MCF 10A (cell line): ENCODE measurements around the gene GABRG2. TPM values are rescaled to one million over a fixed set of nuclear protein-coding genes. Genes with fewer than 3 reads are reported as not detected.

Source experiments
- BruUV-seq: library from RNA; stranded (reverse); fragments of 400-500 nt; replicated peaks from 2 replicates; lab custom pipeline; 2021; lab: Mats Ljungman, UMichigan
- CTCF ChIA-PET: fragments of 300-600 bp; sonication (Branson Sonifier 250); formaldehyde crosslinking; extraction: SDS; loops from one replicate; lab custom pipeline; 2021; ENCODE audit warnings: antibody characterized with exemption, inconsistent platforms; lab: Yijun Ruan, JAX
- POLR2A ChIA-PET: fragments of 300-600, 350-650 bp; sonication (Branson Sonifier 250); formaldehyde crosslinking; extraction: SDS; loops from one replicate; lab custom pipeline; 2020; ENCODE audit warnings: antibody characterized with exemption, inconsistent platforms; lab: Yijun Ruan, JAX
- DNase-seq: peaks from one replicate; pipeline ENCODE4 v3.0.0-alpha.2; 2018; ENCODE audit not compliant: unreplicated experiment
- H3K27ac Mint-ChIP-seq: one replicate; pipeline ENCODE4 v1.8.0; 2022; ENCODE audit warnings: mild to moderate bottlenecking, low read depth, mixed read lengths; ENCODE audit not compliant: unreplicated experiment
- H3K27me3 Mint-ChIP-seq: one replicate; pipeline ENCODE4 v1.8.0; 2022; ENCODE audit warnings: mixed read lengths; ENCODE audit not compliant: insufficient read depth, unreplicated experiment
- H3K36me3 Mint-ChIP-seq: one replicate; pipeline ENCODE4 v1.8.0; 2022; ENCODE audit warnings: mild to moderate bottlenecking, moderate library complexity, mixed read lengths; ENCODE audit not compliant: insufficient read depth, unreplicated experiment
- H3K4me1 Mint-ChIP-seq: one replicate; pipeline ENCODE4 v1.8.0; 2022; ENCODE audit warnings: mixed read lengths; ENCODE audit not compliant: insufficient read depth, unreplicated experiment
- H3K4me3 Mint-ChIP-seq: one replicate; pipeline ENCODE4 v1.8.0; 2022; ENCODE audit warnings: mild to moderate bottlenecking, moderate library complexity, mixed read lengths; ENCODE audit not compliant: unreplicated experiment
- H3K9me3 Mint-ChIP-seq: one replicate; pipeline ENCODE4 v1.8.0; 2022; ENCODE audit warnings: mixed read lengths; ENCODE audit not compliant: unreplicated experiment
- intact Hi-C: fragments of 100-400 bp; cut with micrococcal nuclease; formaldehyde crosslinking; loops from 2 replicates; pipeline ENCODE4 v1.14.1; 2022
- total RNA-seq: library from RNA; stranded (reverse); gene quantifications from 2 replicates; pipeline ENCODE4 v1.2.3, GENCODE V29; 2022
- TF ChIP-seq, protein P1 (sequence below): fragments of 200-600 bp; IDR thresholded peaks from one replicate; pipeline ENCODE4 v1.8.0; 2022; ENCODE audit warnings: antibody characterized with exemption, mild to moderate bottlenecking; ENCODE audit not compliant: unreplicated experiment

GABRG2 gene
- total RNA-seq, 1 experiment from 2014 or later = not detected

DNA sequence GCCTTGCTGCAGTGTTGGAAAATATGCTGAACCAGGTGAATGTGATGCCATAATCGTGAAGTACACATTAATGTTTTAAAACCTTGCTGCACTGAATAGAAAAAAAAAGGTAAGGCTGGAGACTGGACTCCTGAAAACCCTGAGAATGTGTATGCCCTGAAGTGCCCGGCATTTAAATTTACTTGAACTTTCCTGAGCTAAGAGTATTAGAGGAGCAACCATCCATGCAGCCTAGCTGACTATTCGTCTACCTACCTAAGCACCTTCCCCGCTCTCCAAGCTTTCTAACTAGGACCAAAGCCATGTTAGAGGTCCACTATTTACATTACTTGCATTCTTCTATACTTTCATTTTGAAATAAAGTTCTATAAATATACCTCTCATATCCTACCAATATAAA lies 1.4 kb downstream of the GABRG2 start:
- BruUV-seq = no TSS peak
- CTCF ChIA-PET = interaction anchor here (0.6 kb wide), 2 partner anchors 11 to 1277 kb away, joined by 3 read pairs; no protein-coding TSS in a partner anchor
- Mint-ChIP-seq H3K27me3 (peaks cover 46% of the 10 kb centered on the region), H3K4me1 (no peaks in the 10 kb centered on the region), H3K27ac (no peak overlapping the region), H3K9me3 (no peaks in the 10 kb centered on the region), H3K36me3 (no peaks in the 10 kb centered on the region), H3K4me3 (no peak overlapping the region)
- POLR2A ChIA-PET = no interaction called here
- intact Hi-C loops = no loop called here
- DNase-seq = no peak
- TF ChIP-seq, protein P1, sequence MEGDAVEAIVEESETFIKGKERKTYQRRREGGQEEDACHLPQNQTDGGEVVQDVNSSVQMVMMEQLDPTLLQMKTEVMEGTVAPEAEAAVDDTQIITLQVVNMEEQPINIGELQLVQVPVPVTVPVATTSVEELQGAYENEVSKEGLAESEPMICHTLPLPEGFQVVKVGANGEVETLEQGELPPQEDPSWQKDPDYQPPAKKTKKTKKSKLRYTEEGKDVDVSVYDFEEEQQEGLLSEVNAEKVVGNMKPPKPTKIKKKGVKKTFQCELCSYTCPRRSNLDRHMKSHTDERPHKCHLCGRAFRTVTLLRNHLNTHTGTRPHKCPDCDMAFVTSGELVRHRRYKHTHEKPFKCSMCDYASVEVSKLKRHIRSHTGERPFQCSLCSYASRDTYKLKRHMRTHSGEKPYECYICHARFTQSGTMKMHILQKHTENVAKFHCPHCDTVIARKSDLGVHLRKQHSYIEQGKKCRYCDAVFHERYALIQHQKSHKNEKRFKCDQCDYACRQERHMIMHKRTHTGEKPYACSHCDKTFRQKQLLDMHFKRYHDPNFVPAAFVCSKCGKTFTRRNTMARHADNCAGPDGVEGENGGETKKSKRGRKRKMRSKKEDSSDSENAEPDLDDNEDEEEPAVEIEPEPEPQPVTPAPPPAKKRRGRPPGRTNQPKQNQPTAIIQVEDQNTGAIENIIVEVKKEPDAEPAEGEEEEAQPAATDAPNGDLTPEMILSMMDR = no peak

DNA sequence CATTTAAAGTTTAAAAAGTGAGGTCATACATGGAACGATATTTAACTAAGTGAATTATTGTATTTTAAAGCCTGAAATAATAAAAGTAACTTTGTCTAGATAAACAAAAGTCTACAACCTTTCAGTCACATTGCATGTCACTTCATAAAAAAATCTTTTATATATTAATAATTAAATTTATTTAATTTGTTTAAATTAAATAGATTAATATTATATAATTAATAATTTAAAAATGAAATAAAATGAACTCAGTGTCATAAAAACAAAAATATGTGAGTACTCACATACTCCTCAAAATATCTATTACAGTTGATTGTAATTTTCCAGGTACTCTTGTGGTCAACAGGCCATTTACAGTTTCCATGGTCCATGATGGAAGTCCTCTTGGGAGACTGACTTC lies 11.2 kb downstream of the GABRG2 start:
- TF ChIP-seq, protein P1 = no peak
- Mint-ChIP-seq H3K4me3 (no peak overlapping the region), H3K9me3 (no peaks in the 10 kb centered on the region), H3K4me1 (no peaks in the 10 kb centered on the region), H3K27ac (no peak overlapping the region), H3K36me3 (no peaks in the 10 kb centered on the region), H3K27me3 (peaks cover 73% of the 10 kb centered on the region)
- no TSS peak for BruUV-seq
- DNase-seq = no peak
- ChIA-PET CTCF (no interaction called here), POLR2A (no interaction called here)
- intact Hi-C loops = no loop called here

DNA sequence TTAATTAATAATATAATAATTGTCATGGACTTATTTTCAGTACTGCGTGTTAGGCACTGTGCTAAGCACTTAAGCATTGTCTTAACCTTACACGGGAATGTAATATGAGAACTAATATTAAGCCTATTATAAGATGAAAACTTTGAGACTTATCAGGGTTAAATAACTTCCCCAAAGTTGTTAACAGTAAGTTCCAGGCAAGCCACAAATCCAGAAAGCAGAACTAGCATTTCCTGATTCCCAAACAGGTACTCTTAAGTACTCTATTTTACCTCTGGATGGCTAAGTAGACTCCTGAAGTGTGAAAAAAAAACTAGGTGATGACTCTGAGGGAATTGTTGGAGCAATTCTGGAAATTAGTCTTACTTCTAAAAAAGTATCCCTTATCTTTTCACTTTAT lies 23.8 kb downstream of the GABRG2 start:
- no peaks in the 10 kb centered on the region for H3K36me3 Mint-ChIP-seq
- ChIA-PET CTCF (interaction anchor here (1.2 kb wide), 1 partner anchor 9 kb away, joined by 3 read pairs; no protein-coding TSS in a partner anchor), POLR2A (no interaction called here)
- H3K27ac Mint-ChIP-seq = no peak overlapping the region
- TF ChIP-seq, protein P1 = no peak
- H3K4me1 Mint-ChIP-seq = no peaks in the 10 kb centered on the region
- no peak for DNase-seq
- no TSS peak for BruUV-seq
- intact Hi-C loops = no loop called here
- peaks cover 32% of the 10 kb centered on the region for H3K27me3 Mint-ChIP-seq
- peaks cover 7% of the 10 kb centered on the region for H3K9me3 Mint-ChIP-seq
- no peak overlapping the region for H3K4me3 Mint-ChIP-seq

DNA sequence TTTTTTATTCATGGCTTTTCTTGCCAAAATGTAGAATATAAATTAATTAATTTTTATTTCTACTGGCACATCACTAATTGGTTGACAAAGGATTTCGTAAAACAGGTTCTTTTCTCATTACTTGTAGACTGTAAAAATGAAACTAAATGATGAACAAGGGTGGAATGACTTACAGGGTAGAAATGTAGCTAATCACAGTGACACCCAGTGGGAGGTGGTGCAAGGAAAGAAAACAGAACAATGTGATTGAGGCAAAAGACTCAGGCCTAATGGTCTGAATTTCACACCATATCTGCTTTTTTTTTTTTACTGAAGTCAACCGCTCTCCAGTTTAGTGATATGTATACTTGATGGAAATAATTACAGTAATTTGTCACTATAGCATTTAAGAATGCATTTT lies 28.9 kb downstream of the GABRG2 start:
- CTCF ChIA-PET = interaction anchor here (0.6 to 1.8 kb wide), 4 partner anchors 130 to 1146 kb away, joined by 3 to 8 read pairs (median 5); no protein-coding TSS in a partner anchor
- no peaks in the 10 kb centered on the region for H3K9me3 Mint-ChIP-seq
- no peak for DNase-seq
- TF ChIP-seq, protein P1 = no peak
- H3K4me3 Mint-ChIP-seq = no peak overlapping the region
- no TSS peak for BruUV-seq
- POLR2A ChIA-PET = interaction anchor here (0.6 to 0.8 kb wide), 4 partner anchors 11 to 1471 kb away, joined by 3 to 4 read pairs (median 3); no protein-coding TSS in a partner anchor
- no peaks in the 10 kb centered on the region for H3K27me3 Mint-ChIP-seq
- peak overlapping the region; percentile 40 for H3K27ac Mint-ChIP-seq
- intact Hi-C loops = no loop called here
- no peaks in the 10 kb centered on the region for H3K36me3 Mint-ChIP-seq
- H3K4me1 Mint-ChIP-seq = peaks cover 6% of the 10 kb centered on the region
